HCT116 (cell line): ENCODE results near the gene TAPT1.

ENCODE experiments used
- CTCF ChIP-seq, 3 experiments: fragments of 200-600 bp in 1 of 3; sonication (generic) in 1 of 3; IDR thresholded peaks in 2 of 3; conservative IDR thresholded peaks in 1 of 3; 2 replicates each; pipeline ENCODE4 v1.5.1; 2012 to 2017; ENCODE audit warnings: low read depth in 2 of 3, low read length in 2 of 3, antibody characterized with exemption in 1 of 3, borderline replicate concordance in 1 of 3, control low read depth in 1 of 3, mild to moderate bottlenecking in 1 of 3, mixed read lengths in 1 of 3, mixed run types in 1 of 3, moderate library complexity in 1 of 3; ENCODE audit not compliant: insufficient read depth in 1 of 3
- EZH2 ChIP-seq: fragments of 200-600 bp; sonication (generic); IDR thresholded peaks from 2 replicates; pipeline ENCODE4 v1.6.1; 2017; ENCODE audit warnings: antibody characterized with exemption, mixed run types
- EZH2phosphoT487 ChIP-seq: fragments of 200-600 bp; IDR thresholded peaks from 2 replicates; pipeline ENCODE4 v1.6.1; 2018; ENCODE audit warnings: antibody characterized with exemption, borderline replicate concordance
- POLR2AphosphoS5 ChIP-seq: IDR thresholded peaks from 2 replicates; pipeline ENCODE4 v1.6.1; 2011; ENCODE audit warnings: mild to moderate bottlenecking, low read depth, low read length, moderate library complexity
- TF ChIP-seq, protein P1 (sequence below): IDR thresholded peaks from 2 replicates; pipeline ENCODE4 v1.6.1; 2012

- TF ChIP-seq, protein P1, sequence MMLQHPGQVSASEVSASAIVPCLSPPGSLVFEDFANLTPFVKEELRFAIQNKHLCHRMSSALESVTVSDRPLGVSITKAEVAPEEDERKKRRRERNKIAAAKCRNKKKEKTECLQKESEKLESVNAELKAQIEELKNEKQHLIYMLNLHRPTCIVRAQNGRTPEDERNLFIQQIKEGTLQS = no peak
- TF ChIP-seq EZH2 (no peak), CTCF (IDR thresholded peaks at IDR 0.05 in 2 of 3, conservative IDR thresholded peaks at IDR 0.05 in 1 of 3; ENCODE audit: borderline replicate concordance in 1 of 3, insufficient read depth in 1 of 3, low read depth in 2 of 3, low read length in 2 of 3) (no peak), EZH2phosphoT487 (no peak), POLR2AphosphoS5 (no peak)
These were observed 13.2 kb downstream of the TAPT1 start for GRCh38 chr4:16213121-16213520.
